Measurements from ENCODE around the gene KRAS.

DNA sequence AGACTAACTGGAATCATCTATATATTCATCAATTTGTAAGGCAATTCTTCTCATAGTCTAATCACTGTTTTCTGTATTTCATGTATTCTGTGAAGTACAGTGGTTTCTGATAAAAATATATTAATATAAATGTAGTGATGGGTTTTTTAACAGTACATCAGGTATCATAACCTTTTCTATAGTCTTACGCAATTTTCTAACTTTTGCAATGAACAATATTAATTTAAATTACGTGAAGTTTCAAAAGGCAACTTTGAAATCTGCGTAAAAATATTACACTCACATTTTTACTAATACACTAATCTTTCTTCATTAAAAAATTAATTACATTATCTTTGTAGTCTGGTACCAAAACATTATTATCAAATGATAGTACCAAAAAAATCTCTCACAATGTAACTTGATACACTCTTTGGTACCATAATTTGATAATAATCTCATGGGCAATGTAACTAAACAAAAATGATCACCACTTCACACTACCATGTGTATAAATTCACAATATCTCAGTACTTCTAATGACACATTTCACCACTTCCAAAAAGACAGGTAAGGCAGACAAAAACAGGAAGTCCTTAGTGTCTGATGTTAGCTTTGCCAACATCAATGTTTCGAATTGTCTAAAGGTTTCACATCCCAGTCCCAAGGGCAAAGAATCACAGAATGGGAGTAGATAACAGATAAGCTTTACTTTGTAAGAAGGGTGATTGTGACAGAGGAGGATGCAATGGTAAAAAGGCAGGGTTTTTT is 64.5 kb downstream of the KRAS start:
- TF ChIP-seq POLR2AphosphoS5 (IDR thresholded peaks at IDR 0.05; ENCODE audit: insufficient read depth, low read depth, low read length) (no peak), POLR2A (IDR thresholded peaks at IDR 0.05; ENCODE audit: low read depth, low read length) (no peak), CTCF (IDR thresholded peaks at IDR 0.05; ENCODE audit: extremely low read depth in 1 of 2, insufficient read depth in 1 of 2, low read depth in 1 of 2, low read length in 2 of 2) (no peak), EZH2 (IDR thresholded peaks at IDR 0.05; ENCODE audit: borderline replicate concordance, low read depth, low read length, severe bottlenecking) (no peak), JUN (IDR thresholded peaks at IDR 0.05; ENCODE audit: borderline replicate concordance, insufficient read depth, insufficient read length, low read depth) (no peak), MAX (IDR thresholded peaks at IDR 0.05; ENCODE audit: insufficient read depth, insufficient read length) (no peak)
